ENCODE results near the gene TRIM67.

Gene TRIM67

GRCh38 chr1:231178970-231179369, 17.1 kb downstream of the TRIM67 start:
- in situ Hi-C loops (cut with MboI; ENCODE audit: low pct_unique_long_range_greater_than_20kb, low sequenced_read_pairs) = no loop called here

DNA sequence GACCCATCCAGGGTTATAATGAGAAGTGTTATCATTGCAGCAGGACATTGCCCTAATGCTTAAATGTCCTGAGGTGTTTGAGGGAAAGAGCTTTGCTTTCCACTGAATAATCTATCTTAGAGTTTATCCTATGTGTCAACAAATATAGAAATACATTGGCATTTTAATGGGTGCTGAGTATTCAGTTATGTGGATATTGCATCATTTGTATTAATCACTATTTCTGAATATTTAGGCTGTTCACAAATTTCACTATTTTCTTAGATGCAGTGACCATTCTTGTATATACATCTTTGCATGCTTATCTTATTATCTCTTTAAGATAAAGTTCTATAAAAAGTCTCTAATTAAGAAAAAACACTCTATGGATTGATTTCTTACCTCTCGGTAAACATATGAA, 18.2 kb downstream of the TRIM67 start:
- DNase-seq = no peak
- in situ Hi-C loops (cut with MboI; ENCODE audit: low pct_unique_long_range_greater_than_20kb, low sequenced_read_pairs) = no loop called here

More at GRCh38 chr1:231178970-231179369, 17.1 kb downstream of the TRIM67 start:
- no peak for DNase-seq

- DNase-seq = no peak
- in situ Hi-C loops (cut with MboI; ENCODE audit: low pct_unique_long_range_greater_than_20kb, low sequenced_read_pairs) = no loop called here
These were observed 19.4 kb downstream of the TRIM67 start for GRCh38 chr1:231181271-231181670.

DNA sequence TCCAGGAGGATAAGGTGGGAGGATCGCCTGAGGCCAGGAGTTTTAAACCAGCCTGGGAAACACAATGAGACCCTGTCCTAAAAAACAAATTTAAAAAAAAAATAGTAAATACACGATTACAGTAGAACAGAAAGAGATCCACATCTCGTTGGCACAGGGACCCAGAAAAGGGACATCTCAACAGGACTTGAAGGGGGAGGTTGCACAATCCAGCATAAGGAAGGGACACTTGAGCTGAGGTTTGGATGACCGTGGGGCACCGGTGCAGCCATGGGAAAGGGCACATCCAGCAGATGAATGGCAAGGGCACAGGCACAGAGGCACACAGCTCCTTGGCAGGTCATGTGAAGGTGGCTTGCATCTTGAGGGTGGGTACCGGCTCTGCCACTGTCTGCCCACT, 20.5 kb downstream of the TRIM67 start:
- no peak for DNase-seq
- in situ Hi-C loops (cut with MboI; ENCODE audit: low pct_unique_long_range_greater_than_20kb, low sequenced_read_pairs) = no loop called here

- no peak for DNase-seq
- in situ Hi-C loops (cut with MboI; ENCODE audit: low pct_unique_long_range_greater_than_20kb, low sequenced_read_pairs) = no loop called here
These were observed 22.1 kb downstream of the TRIM67 start for GRCh38 chr1:231183639-231184590.

- DNase-seq = no peak
- in situ Hi-C loops (cut with MboI; ENCODE audit: low pct_unique_long_range_greater_than_20kb, low sequenced_read_pairs) = no loop called here
These were observed 23.0 kb downstream of the TRIM67 start for GRCh38 chr1:231184891-231185290.

DNA sequence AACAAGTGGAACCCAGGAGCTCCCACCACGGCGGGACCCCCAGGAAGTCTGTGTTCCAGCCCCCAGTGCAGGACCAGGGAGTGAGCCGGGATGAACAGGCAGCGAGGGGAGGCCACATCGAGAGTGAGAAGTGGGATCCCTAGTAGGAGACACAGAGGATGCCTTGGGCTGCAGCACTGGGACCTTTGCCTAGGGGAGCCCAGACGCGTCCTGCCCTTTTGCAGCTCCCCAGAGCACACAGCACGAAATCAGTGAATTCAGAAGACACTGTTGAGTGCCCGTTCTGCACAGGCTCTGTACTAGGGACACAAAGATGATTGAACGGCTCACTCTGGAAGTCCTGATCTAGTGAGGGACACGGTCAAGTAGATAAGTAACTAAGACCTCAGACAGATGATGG, 23.5 kb downstream of the TRIM67 start:
- in situ Hi-C loops (cut with MboI; ENCODE audit: low pct_unique_long_range_greater_than_20kb, low sequenced_read_pairs) = no loop called here
- no peak for DNase-seq

DNA sequence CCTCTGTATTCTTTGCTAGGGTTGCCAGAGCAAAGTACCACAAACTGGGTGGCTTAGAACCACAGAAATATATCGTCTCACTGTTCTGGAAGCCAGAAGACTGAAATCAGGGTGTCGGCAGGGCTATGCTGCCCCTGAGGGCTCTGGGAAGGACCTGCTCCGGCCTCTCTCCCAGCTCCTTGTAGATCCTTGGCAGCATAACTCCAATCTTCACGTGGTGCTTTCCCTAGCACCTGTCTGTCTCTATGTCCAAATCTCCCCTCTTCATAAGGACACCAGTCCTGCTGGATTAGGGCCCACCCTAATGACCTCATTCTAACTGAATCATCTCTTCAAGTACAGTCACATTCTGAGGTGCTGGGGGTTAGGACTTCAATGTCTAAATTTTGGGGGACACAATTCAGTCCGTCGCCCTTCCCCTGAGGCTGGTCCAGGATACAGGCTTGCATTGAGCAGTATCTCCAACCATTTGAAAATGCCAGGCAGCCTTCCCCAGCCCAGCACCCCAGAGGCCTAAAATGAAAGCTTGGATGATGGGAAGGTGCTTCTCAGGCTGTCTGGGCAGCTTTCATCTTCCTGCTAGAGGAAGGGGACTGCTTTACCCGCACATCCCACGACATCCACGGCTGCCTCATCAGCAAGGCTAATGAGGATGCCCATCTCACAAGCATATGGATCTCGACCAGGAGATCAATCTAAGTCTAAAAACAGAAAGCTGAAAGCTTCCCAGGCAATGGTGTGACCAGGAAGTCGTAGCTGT, 24.7 kb downstream of the TRIM67 start:
- in situ Hi-C loops (cut with MboI; ENCODE audit: low pct_unique_long_range_greater_than_20kb, low sequenced_read_pairs) = no loop called here
- no peak for DNase-seq

- in situ Hi-C loops (cut with MboI; ENCODE audit: low pct_unique_long_range_greater_than_20kb, low sequenced_read_pairs) = no loop called here
- DNase-seq = no peak
These were observed 25.7 kb downstream of the TRIM67 start for GRCh38 chr1:231187571-231187970.

GRCh38 chr1:231188072-231188471, 26.2 kb downstream of the TRIM67 start:
- in situ Hi-C loops (cut with MboI; ENCODE audit: low pct_unique_long_range_greater_than_20kb, low sequenced_read_pairs) = no loop called here
- no peak for DNase-seq

- in situ Hi-C loops (cut with MboI; ENCODE audit: low pct_unique_long_range_greater_than_20kb, low sequenced_read_pairs) = no loop called here
- no peak for DNase-seq
These were observed 26.9 kb downstream of the TRIM67 start for GRCh38 chr1:231188768-231189167.

DNA sequence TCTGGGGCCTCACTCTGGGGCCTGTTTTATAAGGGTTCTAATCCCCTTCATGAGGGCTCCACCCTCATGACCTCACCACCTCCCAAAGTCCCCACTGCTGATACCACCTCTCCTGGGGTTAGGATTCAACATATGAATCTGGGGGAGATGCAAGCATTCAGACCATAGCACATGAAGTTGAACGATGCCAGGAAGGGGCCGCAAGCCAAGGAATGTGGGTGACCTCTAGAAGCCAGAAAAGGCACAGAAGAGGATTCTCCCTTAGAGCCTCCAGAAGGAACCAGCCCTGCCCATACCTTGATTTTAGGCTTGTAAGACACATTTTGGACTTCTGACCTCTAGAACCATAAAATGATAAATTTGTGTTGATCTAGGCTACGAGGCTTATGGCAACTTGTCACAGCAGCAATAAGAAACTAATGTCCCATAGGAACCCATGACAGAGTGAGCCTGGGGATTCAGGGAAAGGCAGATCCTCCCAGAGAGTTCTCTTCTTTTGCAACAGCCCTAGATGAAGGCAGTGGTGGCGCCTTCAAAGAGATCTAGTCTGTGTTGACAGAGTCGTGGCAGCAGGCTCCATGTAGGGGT, 27.9 kb downstream of the TRIM67 start:
- in situ Hi-C loops (cut with MboI; ENCODE audit: low pct_unique_long_range_greater_than_20kb, low sequenced_read_pairs) = no loop called here
- no peak for DNase-seq

DNA sequence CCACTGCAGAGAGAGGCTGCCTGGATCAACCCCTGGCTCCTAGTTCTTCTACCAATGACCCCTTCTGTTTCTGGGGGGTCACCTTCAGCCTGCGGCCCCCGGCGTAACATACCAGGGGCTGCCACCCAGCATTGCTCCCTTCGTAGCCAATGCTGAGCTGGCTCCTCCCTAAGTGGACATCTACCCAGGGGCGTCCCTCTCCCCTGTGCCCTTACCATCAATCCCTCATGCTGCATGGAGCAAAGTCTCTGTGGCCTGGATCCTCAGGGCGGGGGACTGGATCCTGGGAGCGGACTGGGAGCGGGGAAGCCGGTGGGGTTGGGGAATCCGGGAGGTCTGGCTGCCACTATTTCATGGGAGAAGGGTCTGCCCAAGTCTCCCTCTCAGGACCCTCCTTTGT, 28.6 kb downstream of the TRIM67 start:
- no peak for DNase-seq
- in situ Hi-C loops (cut with MboI; ENCODE audit: low pct_unique_long_range_greater_than_20kb, low sequenced_read_pairs) = no loop called here

GRCh38 chr1:231192620-231193163, 30.8 kb downstream of the TRIM67 start:
- no peak for DNase-seq
- in situ Hi-C loops (cut with MboI; ENCODE audit: low pct_unique_long_range_greater_than_20kb, low sequenced_read_pairs) = no loop called here

GRCh38 chr1:231193710-231194340, 32.0 kb downstream of the TRIM67 start:
- DNase-seq = no peak
- in situ Hi-C loops (cut with MboI; ENCODE audit: low pct_unique_long_range_greater_than_20kb, low sequenced_read_pairs) = no loop called here

- DNase-seq = no peak
These were observed 32.6 kb downstream of the TRIM67 start for GRCh38 chr1:231194476-231194842.

GRCh38 chr1:231194843-231195516, 33.1 kb downstream of the TRIM67 start:
- in situ Hi-C loops (cut with MboI; ENCODE audit: low pct_unique_long_range_greater_than_20kb, low sequenced_read_pairs) = no loop called here
- DNase-seq = no peak

More at GRCh38 chr1:231194476-231194842, 32.6 kb downstream of the TRIM67 start:
- in situ Hi-C loops (cut with MboI; ENCODE audit: low pct_unique_long_range_greater_than_20kb, low sequenced_read_pairs) = no loop called here

DNA sequence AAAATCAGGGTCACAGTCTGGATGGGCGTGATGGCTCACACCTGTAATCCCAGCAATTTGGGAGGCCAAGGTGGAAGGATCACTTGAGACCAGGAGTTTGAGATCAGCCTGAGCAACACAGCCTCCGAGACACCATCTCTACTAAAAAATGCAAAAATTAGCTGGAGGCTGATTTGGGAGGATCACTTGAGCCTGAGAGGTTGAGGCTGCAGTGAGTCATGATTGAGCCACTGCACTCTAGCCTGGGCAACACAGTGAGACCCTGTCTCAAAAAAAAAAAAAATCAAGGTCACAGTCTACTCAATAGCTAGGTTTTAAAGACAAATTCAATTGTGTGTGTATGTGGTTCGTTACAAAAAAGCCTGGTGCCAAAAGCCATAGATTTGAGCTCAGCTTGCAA, 34.4 kb downstream of the TRIM67 start:
- in situ Hi-C loops (cut with MboI; ENCODE audit: low pct_unique_long_range_greater_than_20kb, low sequenced_read_pairs) = no loop called here
- no peak for DNase-seq

GRCh38 chr1:231196728-231197127, 34.9 kb downstream of the TRIM67 start:
- DNase-seq = no peak
- in situ Hi-C loops (cut with MboI; ENCODE audit: low pct_unique_long_range_greater_than_20kb, low sequenced_read_pairs) = no loop called here

Data from KBM-7 (cell line).